HG03039 (cell line): ENCODE data around the gene CPZ.
"Not testable (repeated sequence)": the region's sequence is repeated elsewhere in the genome, so short reads cannot be mapped to it uniquely, and the experiment has no call there.

ENCODE experiments used
- ATAC-seq: cut with Tn5 transposase; IDR thresholded peaks from one replicate; pipeline ENCODE4 v1.9.1; 2021; ENCODE audit warnings: mild to moderate bottlenecking, moderate library complexity; ENCODE audit not compliant: unreplicated experiment

CPZ gene

DNA sequence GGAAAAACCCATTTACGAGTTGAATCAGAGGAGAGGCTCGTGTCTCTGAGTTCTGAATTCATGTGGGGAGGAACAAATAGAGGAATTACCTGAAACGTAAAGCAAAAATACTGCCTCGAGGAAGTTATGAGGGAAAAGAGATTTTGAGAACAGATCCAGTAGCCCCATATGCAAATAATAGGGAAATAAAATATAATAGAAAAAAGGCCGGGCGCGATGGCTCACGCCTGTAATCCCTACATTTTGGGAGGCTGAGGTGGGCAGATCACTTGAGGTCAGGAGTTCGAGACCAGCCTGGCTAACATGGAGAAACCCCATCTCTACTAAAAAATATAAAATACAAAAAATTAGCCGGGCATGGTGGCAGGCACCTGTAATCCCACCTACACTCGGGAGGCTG is 42.2 kb downstream of the CPZ start:
- not testable (repeated sequence) for ATAC-seq

DNA sequence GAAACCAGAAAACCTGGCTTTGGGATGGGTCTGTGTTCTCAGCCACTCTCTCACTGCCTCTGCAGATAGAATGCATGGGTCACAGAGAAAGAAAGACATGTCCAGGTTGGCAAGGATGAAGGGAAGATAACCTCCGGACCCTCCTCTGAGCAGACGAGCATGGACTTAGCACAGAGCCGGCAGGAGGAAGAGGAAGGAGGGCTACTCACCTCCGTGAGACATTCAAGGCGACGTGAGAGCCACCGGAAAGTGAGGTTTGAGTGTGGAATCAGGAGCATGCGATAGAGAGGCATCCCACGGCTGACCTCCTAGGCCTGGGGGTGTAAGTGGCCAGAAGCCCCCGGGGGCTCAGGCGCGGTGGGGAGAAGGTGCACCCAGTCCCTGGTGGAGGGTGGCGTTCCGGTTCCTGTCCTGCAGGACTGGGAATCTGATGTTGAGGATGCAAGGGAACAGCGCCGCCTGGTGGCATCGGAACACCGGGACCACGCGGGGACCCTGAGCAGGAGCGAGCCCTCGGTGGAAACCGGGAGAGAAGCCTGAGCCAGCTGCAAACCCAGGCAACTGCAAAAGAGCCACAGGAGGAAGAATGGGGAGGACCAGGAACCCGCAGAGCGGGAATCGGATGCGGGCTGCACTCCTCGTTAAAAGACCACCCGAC is 43.5 kb downstream of the CPZ start:
- not testable (repeated sequence) for ATAC-seq

- ATAC-seq, result no peak
These were observed 45.0 kb downstream of the CPZ start for GRCh38 chr4:8637456-8637984.

GRCh38 chr4:8639021-8639420 is 46.5 kb downstream of the CPZ start:
- ATAC-seq, result no peak

DNA sequence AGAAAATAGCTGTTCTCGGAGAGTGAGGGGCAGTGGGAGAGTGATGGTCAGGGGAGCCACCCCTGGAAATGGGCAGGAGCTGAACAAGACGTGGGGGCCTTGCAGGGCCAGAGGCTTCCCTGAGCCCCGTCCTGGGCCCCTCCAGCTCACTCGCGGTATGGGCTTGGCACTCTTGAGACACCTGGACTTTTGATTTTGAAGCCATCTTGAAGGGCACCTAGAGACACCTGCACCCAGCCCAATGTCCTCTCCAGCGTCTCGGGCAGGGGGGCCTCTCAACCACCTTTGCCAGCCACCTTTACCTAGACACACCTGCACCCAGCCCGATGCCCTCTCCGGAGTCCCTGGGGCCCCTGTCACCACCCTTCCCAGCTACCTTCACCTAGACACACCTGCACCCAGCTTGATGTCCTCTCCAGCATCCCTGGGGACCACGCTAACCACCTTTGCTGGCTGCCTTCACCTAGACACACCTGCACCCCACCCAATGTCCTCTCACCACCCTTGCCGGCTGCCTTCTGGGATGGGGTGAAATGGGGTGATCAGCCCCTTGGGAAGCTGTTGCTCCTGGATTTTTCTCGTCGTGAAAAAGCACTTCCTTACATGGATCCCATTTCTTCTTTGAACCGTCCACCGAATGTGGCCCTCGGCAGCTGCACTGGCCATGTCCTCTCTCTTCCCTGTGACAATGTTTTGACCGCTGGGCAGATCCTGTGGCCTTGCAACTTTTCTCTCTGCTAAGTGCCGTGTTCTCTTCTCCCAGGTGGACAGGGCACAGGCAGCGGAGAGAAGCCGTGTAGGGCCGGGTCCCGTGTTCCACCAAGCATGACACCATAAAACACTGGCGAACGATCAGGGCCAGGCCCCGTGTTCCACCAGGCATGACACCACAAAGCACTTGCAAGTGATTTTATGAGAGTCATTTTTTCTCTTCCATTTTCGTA is 47.5 kb downstream of the CPZ start:
- ATAC-seq, result no peak

GRCh38 chr4:8640816-8641215 is 48.3 kb downstream of the CPZ start:
- no peak for ATAC-seq

DNA sequence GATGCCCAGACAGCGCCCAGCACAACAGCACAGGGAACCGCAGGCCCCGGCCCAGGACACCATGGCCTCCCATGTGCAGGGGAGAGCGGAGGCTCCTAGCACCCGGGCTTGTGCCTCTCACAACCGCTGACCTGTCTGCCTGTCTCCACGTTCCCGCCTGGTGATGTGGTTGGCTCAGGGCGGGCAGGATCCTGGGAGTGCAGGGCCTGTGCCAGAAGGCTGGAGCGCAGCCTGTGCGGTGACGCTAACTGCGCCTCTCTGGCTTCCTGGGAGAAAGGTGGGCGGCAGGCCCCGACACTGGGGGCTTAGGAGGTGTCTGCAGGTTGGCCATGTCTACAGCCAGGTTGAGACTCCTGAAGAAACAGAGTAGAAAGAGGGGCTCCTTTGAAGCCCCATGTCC is 48.7 kb downstream of the CPZ start:
- no peak for ATAC-seq

GRCh38 chr4:8641931-8642650 is 49.5 kb downstream of the CPZ start:
- ATAC-seq, result no peak

DNA sequence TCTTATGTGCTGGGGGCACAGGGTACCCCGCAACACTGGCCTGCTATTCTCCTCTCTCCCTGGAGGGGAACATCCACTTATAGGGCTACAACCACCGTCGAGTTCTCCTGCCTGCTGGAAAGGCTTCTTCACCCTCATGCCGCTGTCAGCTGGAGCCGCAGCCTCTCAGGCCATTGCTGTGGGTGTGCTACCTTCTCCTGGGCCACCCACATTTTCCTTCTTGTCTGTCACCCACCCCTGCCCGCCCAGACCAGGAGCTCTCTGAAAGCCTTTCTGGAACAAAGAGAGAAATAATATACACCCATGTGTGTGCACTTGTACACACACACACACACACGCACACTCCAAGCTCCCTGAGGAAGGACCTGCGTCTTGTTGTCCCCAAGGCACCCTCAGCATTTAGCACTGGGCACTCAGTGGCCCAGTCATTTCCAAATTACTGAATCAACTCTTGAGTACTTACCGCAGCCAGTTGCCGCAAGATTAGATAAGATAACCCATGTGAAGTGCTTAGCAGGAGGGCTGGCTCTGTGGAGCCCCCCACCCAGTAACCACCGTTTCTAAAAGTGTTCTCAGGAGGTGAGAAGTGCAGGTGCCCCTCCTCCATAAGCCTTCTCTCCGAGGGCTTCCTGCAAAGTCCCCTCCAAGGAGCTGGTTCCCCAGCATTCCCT is 50.2 kb downstream of the CPZ start:
- no peak for ATAC-seq

DNA sequence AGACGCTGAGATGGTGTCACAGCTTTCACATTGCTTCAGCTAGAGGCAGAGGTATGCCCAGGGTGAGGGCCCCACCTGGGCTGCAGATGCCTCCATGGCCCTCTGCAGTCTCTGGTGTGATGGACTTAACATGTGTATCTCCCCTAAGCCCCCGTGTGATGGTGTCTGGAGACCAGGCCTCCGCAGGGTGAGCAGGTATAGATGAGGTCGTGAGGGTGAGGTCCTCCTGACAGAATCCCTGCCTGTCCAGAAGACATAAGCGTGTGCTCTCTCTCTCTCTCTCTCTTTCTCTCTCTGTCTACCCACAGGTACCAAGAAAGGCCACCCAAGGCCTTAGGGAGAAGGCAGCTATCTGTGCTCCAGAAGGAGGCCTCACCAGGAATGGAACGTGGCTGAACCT is 50.9 kb downstream of the CPZ start:
- ATAC-seq, result no peak

DNA sequence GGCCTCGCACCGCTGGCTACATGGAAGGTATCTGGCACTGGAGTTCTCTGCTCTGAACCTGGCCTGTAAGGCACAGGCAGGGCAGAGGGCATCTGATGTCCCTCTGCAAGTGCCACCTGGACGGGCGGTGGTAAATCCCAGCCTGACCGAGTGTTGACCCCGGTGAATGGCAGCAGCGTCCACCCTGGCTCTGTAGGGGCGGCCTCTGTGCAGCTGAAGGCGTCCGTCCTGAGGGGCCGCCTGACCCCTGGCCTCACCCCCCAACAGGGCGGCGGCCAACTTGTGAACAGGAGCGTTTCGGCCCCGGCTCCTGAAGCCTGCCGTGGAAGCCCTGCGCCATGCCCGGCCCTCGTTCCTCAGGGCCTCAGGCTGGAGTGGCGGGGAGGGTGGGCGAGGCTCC is 51.4 kb downstream of the CPZ start:
- ATAC-seq, result no peak

- ATAC-seq, result no peak
These were observed 51.9 kb downstream of the CPZ start for GRCh38 chr4:8644461-8644891.

DNA sequence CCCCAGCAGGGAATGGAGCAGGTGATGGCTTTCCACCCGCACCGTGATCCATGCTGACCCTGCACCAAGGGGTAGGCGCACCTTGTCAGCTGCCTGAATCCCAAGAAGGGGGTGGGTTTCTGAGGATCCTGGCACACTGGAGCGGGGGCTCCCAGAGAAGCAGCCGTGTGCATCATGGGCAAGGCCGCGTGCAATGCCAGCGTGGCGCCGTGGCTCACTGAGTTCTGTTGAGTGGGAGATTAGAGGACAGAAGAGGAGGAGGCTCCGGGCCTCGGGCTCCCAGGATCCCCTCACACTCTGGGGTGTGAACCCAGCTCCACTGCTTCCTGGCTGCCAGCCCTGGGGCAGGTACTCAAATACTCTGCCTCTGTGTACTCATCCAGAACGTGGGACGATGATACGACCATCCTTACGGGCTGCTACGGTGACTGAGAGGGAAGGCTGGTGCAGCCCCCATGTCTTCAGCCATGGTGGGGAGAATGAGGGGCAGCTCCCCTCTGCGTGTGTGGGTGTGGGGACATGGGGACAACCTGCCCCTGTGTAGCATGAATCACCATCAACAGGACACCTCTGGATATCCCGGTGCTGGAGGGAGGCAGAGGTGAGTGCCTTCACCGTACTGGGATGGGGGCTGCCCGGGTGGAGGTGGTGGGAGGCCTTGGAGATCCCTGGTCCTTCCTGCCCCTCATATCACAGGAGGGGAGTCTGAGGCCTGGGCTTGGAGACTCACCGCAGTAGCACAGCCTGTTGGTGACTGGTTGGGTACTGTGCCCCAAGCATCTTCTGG is 52.6 kb downstream of the CPZ start:
- no peak for ATAC-seq

DNA sequence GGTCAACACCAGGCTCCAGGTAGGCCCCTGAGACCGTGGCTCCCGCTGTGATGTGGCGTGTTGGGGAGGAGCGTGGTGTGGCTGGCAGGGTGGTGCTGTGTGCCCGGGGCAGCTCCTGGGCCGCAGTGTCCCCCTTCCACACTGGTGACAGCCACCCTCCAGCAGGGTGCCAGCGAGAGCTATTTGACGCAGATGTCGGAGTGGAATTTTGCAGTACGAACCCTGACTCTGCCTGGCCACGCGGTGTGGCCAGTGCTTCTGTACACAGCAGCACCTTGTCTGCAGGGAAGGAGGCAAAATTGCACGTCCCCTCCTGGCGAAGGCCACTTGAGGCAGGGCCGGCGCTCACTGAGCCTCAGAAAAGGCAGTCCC is 53.2 kb downstream of the CPZ start:
- ATAC-seq, result no peak

DNA sequence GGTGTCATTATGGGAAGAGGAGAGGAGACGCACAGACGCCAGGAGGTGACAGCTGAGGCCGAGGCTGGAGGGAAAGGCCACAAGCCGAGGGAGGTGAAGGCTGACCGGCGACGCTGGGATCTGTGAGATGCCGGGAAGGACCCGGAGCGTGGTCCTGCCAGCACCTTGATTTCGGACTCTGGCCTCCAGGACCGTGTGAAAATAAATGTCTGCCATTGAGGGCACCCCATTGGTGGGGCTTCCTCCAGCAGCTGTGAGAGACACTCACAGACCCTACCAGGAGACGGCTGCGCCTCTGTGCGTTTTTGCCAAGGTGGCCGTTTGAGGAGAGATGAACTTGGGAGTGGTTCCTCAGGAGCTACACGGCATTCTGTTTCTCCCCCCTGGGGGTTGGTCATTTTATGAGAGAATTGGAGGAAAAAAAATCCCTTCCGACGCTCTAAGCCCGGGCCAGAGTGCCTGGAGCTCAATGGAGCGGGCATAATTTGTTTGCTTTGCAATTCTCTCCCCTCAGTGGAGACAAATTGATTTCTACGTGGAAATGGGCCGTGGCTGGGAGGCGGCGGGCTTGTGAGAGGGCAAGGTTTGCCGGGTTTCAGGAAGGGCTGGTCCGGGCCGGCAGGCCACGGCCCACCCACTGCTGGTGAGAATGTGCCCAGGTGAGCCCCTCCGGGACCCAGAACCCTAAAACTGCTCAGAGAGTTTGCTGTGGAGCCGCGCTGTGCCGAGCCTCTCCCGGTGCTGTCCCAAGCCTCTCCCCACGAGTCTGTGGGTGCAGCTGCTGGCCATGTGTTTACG is 53.9 kb downstream of the CPZ start:
- no peak for ATAC-seq

DNA sequence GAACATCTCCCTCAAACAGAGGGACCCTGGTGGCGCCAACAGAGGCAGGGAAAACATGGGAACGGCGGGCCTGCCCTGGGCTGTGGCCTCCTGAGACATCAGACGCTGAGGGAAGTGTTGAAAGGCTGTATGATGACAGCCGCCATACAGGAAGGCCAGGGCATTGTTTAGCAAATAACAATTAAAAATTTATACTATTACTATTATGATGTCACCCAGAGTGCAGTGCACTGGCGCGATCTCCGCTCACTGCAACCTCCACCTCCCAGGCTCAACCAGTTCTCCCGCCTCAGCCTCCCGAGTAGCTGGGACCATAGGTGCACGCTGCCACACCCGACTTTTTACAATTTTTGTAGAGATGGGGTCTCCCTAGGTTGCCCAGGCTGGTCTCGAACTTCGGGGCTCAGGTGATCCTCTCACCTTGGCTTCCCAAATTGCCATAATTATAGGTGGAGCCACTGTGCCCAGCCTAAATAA is 54.6 kb downstream of the CPZ start:
- no peak for ATAC-seq

GRCh38 chr4:8647626-8648025 is 55.1 kb downstream of the CPZ start:
- no peak for ATAC-seq

DNA sequence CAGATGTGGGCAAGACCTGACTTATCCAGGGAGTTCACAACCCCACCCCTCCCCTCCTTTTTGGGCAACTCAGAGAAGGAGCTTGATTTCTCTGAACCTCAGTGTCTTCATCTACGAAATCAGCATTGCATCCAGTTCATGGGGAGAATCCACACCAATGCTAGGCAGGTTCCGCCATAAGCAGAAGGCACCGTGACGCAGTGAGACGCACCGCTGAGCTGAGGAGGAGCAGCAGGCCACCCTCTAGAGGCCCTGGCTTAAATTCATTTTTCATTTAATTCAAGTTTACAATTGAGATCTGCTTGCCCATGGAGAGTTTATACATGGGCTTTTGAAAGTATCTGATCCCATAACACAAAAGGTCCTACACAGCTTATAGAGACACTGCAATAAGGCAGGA is 55.7 kb downstream of the CPZ start:
- no peak for ATAC-seq
